ENCODE data around the gene IER5L.

DNA sequence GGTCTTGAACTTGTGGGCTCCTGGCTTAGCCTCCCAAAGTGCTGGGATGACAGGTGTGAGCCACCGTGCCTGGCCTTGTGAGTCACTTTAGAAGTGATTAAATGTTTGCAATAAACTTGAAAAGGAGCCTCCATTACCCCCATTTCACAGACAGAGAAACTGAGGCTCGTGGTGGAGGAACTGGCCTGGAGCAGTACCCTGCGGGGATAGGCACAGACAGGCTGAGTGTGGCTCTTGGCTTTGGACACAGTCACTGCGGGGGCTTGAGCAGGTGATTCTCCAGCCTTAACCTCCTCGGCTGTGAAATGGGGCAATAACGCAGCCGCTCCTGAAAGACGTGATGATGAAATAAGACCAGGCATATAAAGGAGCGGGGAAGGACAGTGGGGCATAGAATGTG, 40.9 kb upstream of the IER5L start:
- TF ChIP-seq, protein P1, sequence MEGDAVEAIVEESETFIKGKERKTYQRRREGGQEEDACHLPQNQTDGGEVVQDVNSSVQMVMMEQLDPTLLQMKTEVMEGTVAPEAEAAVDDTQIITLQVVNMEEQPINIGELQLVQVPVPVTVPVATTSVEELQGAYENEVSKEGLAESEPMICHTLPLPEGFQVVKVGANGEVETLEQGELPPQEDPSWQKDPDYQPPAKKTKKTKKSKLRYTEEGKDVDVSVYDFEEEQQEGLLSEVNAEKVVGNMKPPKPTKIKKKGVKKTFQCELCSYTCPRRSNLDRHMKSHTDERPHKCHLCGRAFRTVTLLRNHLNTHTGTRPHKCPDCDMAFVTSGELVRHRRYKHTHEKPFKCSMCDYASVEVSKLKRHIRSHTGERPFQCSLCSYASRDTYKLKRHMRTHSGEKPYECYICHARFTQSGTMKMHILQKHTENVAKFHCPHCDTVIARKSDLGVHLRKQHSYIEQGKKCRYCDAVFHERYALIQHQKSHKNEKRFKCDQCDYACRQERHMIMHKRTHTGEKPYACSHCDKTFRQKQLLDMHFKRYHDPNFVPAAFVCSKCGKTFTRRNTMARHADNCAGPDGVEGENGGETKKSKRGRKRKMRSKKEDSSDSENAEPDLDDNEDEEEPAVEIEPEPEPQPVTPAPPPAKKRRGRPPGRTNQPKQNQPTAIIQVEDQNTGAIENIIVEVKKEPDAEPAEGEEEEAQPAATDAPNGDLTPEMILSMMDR (conservative IDR thresholded peaks at IDR 0.05), result no peak
- no peak for TF ChIP-seq ZFX (IDR thresholded peaks at IDR 0.05)

Data from C4-2B (cell line).